ENCODE results near the gene CCNYL1. TPM values are rescaled to one million over a fixed set of nuclear protein-coding genes. Genes with fewer than 3 reads are reported as not detected.

CCNYL1 gene
- polyA plus RNA-seq, 1 of the 3 experiments (the other 2 are of a cell fraction) = 8.7 TPM

Small RNA genes within 50 kb of the gene (small RNA-seq; reads per million reads assigned to genes)
- 0 reads per million in 7 experiments for gene RF00019
- gene RNU6-664P = 0 reads per million in 7 experiments

Other genes with a start within 250 kb of the CCNYL1 start
- 14.5 and 19.2 TPM in 2 replicates for gene CREB1, start 181.7 kb upstream of the CCNYL1 start, polyA plus RNA-seq (2012; rRNA removed)
- 18.7 and 19.4 TPM in 2 replicates for gene METTL21A, start 86.2 kb upstream of the CCNYL1 start, polyA plus RNA-seq (2012; rRNA removed)
- 0.52 and 0.72 TPM in 2 replicates for gene FZD5, start 58.3 kb downstream of the CCNYL1 start, polyA plus RNA-seq (2012; rRNA removed)

All from SK-N-SH (cell line).